H9 (cell line): Measurements from ENCODE around the gene RASIP1. TPM values are rescaled to one million over a fixed set of nuclear protein-coding genes. Genes with fewer than 3 reads are reported as not detected.

ENCODE experiments used
- DNase-seq: peaks from one replicate; pipeline ENCODE4 v3.0.0-alpha.2; 2017
- H2AFZ ChIP-seq: one replicate; pipeline ENCODE4 v1.6.1; 2013; ENCODE audit warnings: mild to moderate bottlenecking, low read length, control low read depth, moderate library complexity
- H2AK5ac ChIP-seq: 2 replicates; pipeline ENCODE4 v1.6.1; 2013; ENCODE audit warnings: low read length, control low read depth, mixed read lengths; ENCODE audit not compliant: insufficient read length
- H2BK120ac ChIP-seq: one replicate; pipeline ENCODE4 v1.6.1; 2013; ENCODE audit warnings: low read depth, mild to moderate bottlenecking, low read length, control low read depth, inconsistent platforms; ENCODE audit not compliant: poor library complexity, severe bottlenecking
- H2BK12ac ChIP-seq: 2 replicates; pipeline ENCODE4 v1.6.1; 2013; ENCODE audit warnings: low read length, control low read depth, mixed read lengths, low read depth; ENCODE audit not compliant: insufficient read length
- H2BK15ac ChIP-seq: 2 replicates; pipeline ENCODE4 v1.6.1; 2013; ENCODE audit warnings: low read depth, low read length, control low read depth
- H2BK20ac ChIP-seq: one replicate; pipeline ENCODE4 v1.6.1; 2013; ENCODE audit warnings: low read depth, mild to moderate bottlenecking, low read length, control low read depth, inconsistent platforms; ENCODE audit not compliant: poor library complexity, severe bottlenecking
- H2BK5ac ChIP-seq: 2 replicates; pipeline ENCODE4 v1.6.1; 2013; ENCODE audit warnings: low read length, control low read depth, mixed read lengths; ENCODE audit not compliant: insufficient read length
- H3K14ac ChIP-seq: 2 replicates; pipeline ENCODE4 v1.6.1; 2013; ENCODE audit warnings: low read length, control low read depth; ENCODE audit not compliant: insufficient read depth
- H3K18ac ChIP-seq: 2 replicates; pipeline ENCODE4 v1.6.1; 2013; ENCODE audit warnings: low read depth, mild to moderate bottlenecking, mixed read lengths, low read length, control low read depth; ENCODE audit not compliant: insufficient read length
- H3K23ac ChIP-seq: 2 replicates; pipeline ENCODE4 v1.6.1; 2013; ENCODE audit warnings: low read length, control low read depth, mixed read lengths, low read depth; ENCODE audit not compliant: insufficient read length
- H3K23me2 ChIP-seq: 2 replicates; pipeline ENCODE4 v1.6.1; 2013; ENCODE audit warnings: low read depth, mild to moderate bottlenecking, mixed read lengths, low read length, control low read depth; ENCODE audit not compliant: insufficient read length, poor library complexity, severe bottlenecking
- H3K27ac ChIP-seq: 2 replicates; pipeline ENCODE4 v1.5.1; 2013; ENCODE audit warnings: low read length, control low read depth, mixed read lengths, low read depth; ENCODE audit not compliant: insufficient read length
- H3K27me3 ChIP-seq: 2 replicates; pipeline ENCODE4 v1.6.1; 2013; ENCODE audit warnings: low read length, control low read depth, inconsistent platforms; ENCODE audit not compliant: insufficient read depth
- H3K4ac ChIP-seq: 2 replicates; pipeline ENCODE4 v1.6.1; 2013; ENCODE audit warnings: low read depth, mild to moderate bottlenecking, control low read depth, inconsistent platforms, low read length, moderate library complexity
- H3K4me1 ChIP-seq: 2 replicates; pipeline ENCODE4 v1.6.1; 2013; ENCODE audit warnings: low read length, control low read depth, inconsistent platforms; ENCODE audit not compliant: insufficient read depth
- H3K4me2 ChIP-seq: 2 replicates; pipeline ENCODE4 v1.6.1; 2013; ENCODE audit warnings: low read length, control low read depth, mixed read lengths; ENCODE audit not compliant: insufficient read length, insufficient read depth
- H3K56ac ChIP-seq: 2 replicates; pipeline ENCODE4 v1.6.1; 2013; ENCODE audit warnings: low read depth, mild to moderate bottlenecking, mixed read lengths, low read length, control low read depth; ENCODE audit not compliant: insufficient read length
- H3K79me1 ChIP-seq: 2 replicates; pipeline ENCODE4 v1.6.1; 2013; ENCODE audit warnings: low read depth, mild to moderate bottlenecking, moderate library complexity, low read length, control low read depth, inconsistent platforms; ENCODE audit not compliant: insufficient read depth, poor library complexity, severe bottlenecking
- H3K79me2 ChIP-seq: 2 replicates; pipeline ENCODE4 v1.6.1; 2013; ENCODE audit warnings: low read length, control low read depth, inconsistent platforms; ENCODE audit not compliant: insufficient read depth
- H3K9ac ChIP-seq: 2 replicates; pipeline ENCODE4 v1.6.1; 2013; ENCODE audit warnings: low read length, control low read depth, mixed read lengths; ENCODE audit not compliant: insufficient read length; ENCODE audit errors: extremely low read depth
- H3K9me3 ChIP-seq: one replicate; pipeline ENCODE4 v1.6.1; 2013; ENCODE audit warnings: low read depth, low read length, inconsistent platforms; ENCODE audit not compliant: control insufficient read depth
- H3T11ph ChIP-seq: one replicate; pipeline ENCODE4 v1.6.1; 2013; ENCODE audit warnings: mild to moderate bottlenecking, low read length, control low read depth, inconsistent platforms
- H4K20me1 ChIP-seq: one replicate; pipeline ENCODE4 v1.6.1; 2013; ENCODE audit not compliant: control insufficient read depth, insufficient read length, insufficient read depth
- H4K5ac ChIP-seq: 2 replicates; pipeline ENCODE4 v1.6.1; 2013; ENCODE audit warnings: low read depth, mild to moderate bottlenecking, mixed read lengths, low read length, control low read depth; ENCODE audit not compliant: insufficient read length
- H4K8ac ChIP-seq: replicated peaks from 2 replicates; pipeline ENCODE4 v1.6.1; 2013; ENCODE audit warnings: low read length, control low read depth, mixed read lengths, low read depth; ENCODE audit not compliant: insufficient read length
- H4K91ac ChIP-seq: 2 replicates; pipeline ENCODE4 v1.6.1; 2013; ENCODE audit warnings: low read depth, mild to moderate bottlenecking, moderate library complexity, mixed read lengths, low read length, control low read depth; ENCODE audit not compliant: insufficient read length
- H3K27ac Mint-ChIP-seq, 3 experiments: 2 replicates in 2 of 3; 3 replicates in 1 of 3; pipeline ENCODE4 v1.8.0; 2020 to 2021; ENCODE audit warnings: mixed read lengths in 3 of 3, mild to moderate bottlenecking in 1 of 3, moderate library complexity in 1 of 3
- H3K27me3 Mint-ChIP-seq: 2 replicates; pipeline ENCODE4 v1.8.0; 2021; ENCODE audit warnings: low read depth, mild to moderate bottlenecking, moderate library complexity, mixed read lengths
- H3K36me3 Mint-ChIP-seq, 3 experiments: 2 replicates in 2 of 3; 3 replicates in 1 of 3; pipeline ENCODE4 v1.8.0; 2020 to 2021; ENCODE audit warnings: low read depth in 3 of 3, mixed read lengths in 3 of 3; ENCODE audit not compliant: insufficient read depth in 1 of 3
- H3K4me1 Mint-ChIP-seq, 2 experiments: 2 replicates each; pipeline ENCODE4 v1.8.0; 2020; ENCODE audit warnings: mixed read lengths in 2 of 2
- H3K4me3 Mint-ChIP-seq, 2 experiments: 2 replicates in 1 of 2; 3 replicates in 1 of 2; pipeline ENCODE4 v1.8.0; 2020 to 2021; ENCODE audit warnings: mild to moderate bottlenecking in 2 of 2, mixed read lengths in 2 of 2, moderate library complexity in 1 of 2
- H3K9me3 Mint-ChIP-seq, 2 experiments: 2 replicates in 1 of 2; 3 replicates in 1 of 2; pipeline ENCODE4 v1.8.0; 2020; ENCODE audit warnings: mild to moderate bottlenecking in 2 of 2, mixed read lengths in 2 of 2, moderate library complexity in 1 of 2
- WGBS: extraction: QIAGEN DNeasy Blood & Tissue Kit; methylation state at CpG from one replicate; pipeline ENCODE4 v1.1.7; 2013; ENCODE audit warnings: missing lambda C conversion rate, low lambda C conversion rate, mixed read lengths; ENCODE audit not compliant: insufficient read length; ENCODE audit errors: extremely low coverage; 5-methylcytosine and 5-hydroxymethylcytosine counted together
- total RNA-seq: library from RNA; stranded (reverse); gene quantifications from 2 replicates; pipeline ENCODE4 v1.2.1, GENCODE V29; 2021
- TF ChIP-seq, protein P1 (sequence below): fragments of 200-600 bp; sonication (generic); conservative IDR thresholded peaks from 3 replicates; pipeline ENCODE4 v1.8.0; 2021; ENCODE audit warnings: antibody characterized with exemption, mild to moderate bottlenecking

Gene RASIP1
- total RNA-seq, 1 experiment from 2014 or later = 2.4 TPM

DNA sequence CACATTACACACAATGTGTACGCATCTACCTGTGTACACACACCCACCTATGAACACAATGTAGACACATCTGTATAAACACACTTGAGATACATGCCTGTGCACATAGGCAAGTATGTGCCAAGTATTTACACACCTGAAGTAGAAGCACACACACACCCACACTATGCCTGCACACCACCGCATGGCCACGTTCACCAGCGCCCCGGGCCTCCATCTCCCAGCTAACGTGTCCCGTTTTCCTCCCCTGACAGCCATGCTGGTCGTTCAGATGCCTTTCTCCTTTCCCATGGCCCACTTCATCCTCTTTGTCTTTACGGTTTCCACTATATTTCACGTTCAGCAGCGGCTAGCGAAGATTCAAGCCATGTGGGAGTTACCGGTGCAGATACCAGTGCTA lies 37.7 kb downstream of the RASIP1 start:
- H3K4ac ChIP-seq = no peak overlapping the region
- H4K5ac ChIP-seq = no peak overlapping the region
- no CpG with 5 or more reads among the region's 13 CpGs for WGBS
- H2BK12ac ChIP-seq = no peak overlapping the region
- Mint-ChIP-seq H3K27ac (no peak overlapping the region), H3K9me3 (peaks cover 2 to 4% of the 10 kb centered on the region in 2 experiments; a peak in 3 of 5 replicates), H3K27me3 (no peaks in the 10 kb centered on the region), H3K4me1 (peaks cover 0 to 7% of the 10 kb centered on the region in 2 experiments; a peak in 3 of 4 replicates), H3K4me3 (no peak overlapping the region; a peak in 1 of 5 replicates), H3K36me3 (peaks cover 24 to 37% (median 33%) of the 10 kb centered on the region in 3 experiments)
- H4K20me1 ChIP-seq = no peaks in the 10 kb centered on the region
- no peaks in the 10 kb centered on the region for H3K9me3 ChIP-seq
- no peak overlapping the region for H2AFZ ChIP-seq
- no peak overlapping the region for H2BK20ac ChIP-seq
- no peak overlapping the region for H3T11ph ChIP-seq
- H3K23ac ChIP-seq = no peak overlapping the region
- TF ChIP-seq, protein P1, sequence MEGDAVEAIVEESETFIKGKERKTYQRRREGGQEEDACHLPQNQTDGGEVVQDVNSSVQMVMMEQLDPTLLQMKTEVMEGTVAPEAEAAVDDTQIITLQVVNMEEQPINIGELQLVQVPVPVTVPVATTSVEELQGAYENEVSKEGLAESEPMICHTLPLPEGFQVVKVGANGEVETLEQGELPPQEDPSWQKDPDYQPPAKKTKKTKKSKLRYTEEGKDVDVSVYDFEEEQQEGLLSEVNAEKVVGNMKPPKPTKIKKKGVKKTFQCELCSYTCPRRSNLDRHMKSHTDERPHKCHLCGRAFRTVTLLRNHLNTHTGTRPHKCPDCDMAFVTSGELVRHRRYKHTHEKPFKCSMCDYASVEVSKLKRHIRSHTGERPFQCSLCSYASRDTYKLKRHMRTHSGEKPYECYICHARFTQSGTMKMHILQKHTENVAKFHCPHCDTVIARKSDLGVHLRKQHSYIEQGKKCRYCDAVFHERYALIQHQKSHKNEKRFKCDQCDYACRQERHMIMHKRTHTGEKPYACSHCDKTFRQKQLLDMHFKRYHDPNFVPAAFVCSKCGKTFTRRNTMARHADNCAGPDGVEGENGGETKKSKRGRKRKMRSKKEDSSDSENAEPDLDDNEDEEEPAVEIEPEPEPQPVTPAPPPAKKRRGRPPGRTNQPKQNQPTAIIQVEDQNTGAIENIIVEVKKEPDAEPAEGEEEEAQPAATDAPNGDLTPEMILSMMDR = no peak
- no peak overlapping the region for H2BK15ac ChIP-seq
- H3K18ac ChIP-seq = no peak overlapping the region
- H3K9ac ChIP-seq = no peak overlapping the region
- H3K79me2 ChIP-seq = no peaks in the 10 kb centered on the region
- H3K27me3 ChIP-seq = no peaks in the 10 kb centered on the region
- H3K27ac ChIP-seq = no peak overlapping the region
- H4K8ac ChIP-seq = no peak overlapping the region
- no peaks in the 10 kb centered on the region for H3K4me1 ChIP-seq
- no peak overlapping the region for H3K14ac ChIP-seq
- no peaks in the 10 kb centered on the region for H3K79me1 ChIP-seq
- H2AK5ac ChIP-seq = no peak overlapping the region
- no peak overlapping the region for H2BK120ac ChIP-seq
- no peak overlapping the region for H3K56ac ChIP-seq
- no peak overlapping the region for H3K4me2 ChIP-seq
- no peak for DNase-seq
- no peak overlapping the region for H2BK5ac ChIP-seq
- no peak overlapping the region for H4K91ac ChIP-seq
- no peaks in the 10 kb centered on the region for H3K23me2 ChIP-seq
